ENCODE results near the gene TM4SF5. TPM values are rescaled to one million over a fixed set of nuclear protein-coding genes. Genes with fewer than 3 reads are reported as not detected.
A peak's percentile ranks its signal among the peaks of the same experiment; 100 is the strongest.

TM4SF5 gene
- polyA plus RNA-seq, 1 donor, result 44.0 TPM

DNA sequence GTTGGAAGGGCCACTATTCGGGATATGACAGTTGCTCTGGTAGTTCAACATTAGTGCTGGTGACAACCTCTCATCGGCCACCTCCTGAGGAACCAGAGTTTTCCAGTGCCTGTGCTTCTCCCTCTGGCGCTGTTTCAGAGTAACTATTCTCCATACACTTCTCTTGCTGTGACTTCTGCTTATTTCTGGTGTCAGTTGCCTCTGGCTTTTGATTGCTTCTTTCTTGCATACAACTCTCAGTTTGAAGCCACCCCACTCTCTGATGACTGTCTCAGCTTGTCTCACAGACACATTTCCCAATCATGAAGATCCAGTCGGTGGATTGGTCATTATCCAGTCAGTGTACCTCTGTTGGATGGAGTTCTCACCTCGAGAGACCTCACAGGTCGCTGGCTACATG is 3.4 kb upstream of the TM4SF5 start:
- Histone ChIP-seq H3K4me3 (ENCODE audit: low read length) (no peak overlapping the region), H3K4me1 (ENCODE audit: control insufficient read depth, insufficient read depth, low read length) (peaks cover 23% of the 10 kb centered on the region), H3K9me3 (ENCODE audit: control insufficient read depth, low read depth, low read length) (no peaks in the 10 kb centered on the region), H3K27ac (ENCODE audit: low read length) (no peak overlapping the region), H3K27me3 (ENCODE audit: control insufficient read depth, insufficient read depth, low read length) (no peaks in the 10 kb centered on the region), H3K36me3 (ENCODE audit: control insufficient read depth, insufficient read depth, low read length) (no peaks in the 10 kb centered on the region)
- DNase-seq, result no peak
- no CpG with 5 or more reads among the region's 6 CpGs for WGBS (ENCODE audit: insufficient coverage, low lambda C conversion rate)

DNA sequence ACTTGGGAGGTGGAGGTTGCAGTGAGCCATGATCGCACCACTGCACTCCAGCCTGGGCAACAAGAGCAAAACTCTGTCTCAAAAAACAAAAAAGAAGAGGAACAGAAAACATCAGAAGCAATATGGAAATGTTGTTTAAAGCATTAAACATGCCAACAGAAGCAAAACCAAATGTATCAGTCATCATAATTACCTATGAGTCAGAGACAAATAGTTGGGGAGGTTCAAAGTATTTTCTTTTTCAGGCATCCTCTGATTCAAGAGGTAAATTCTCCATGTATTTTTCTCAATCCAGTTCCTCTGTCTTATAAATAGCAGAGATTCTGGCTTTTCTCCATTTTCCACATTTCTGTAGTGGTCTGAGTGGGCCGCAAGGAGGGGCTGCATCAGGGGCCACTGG is 2.1 kb upstream of the TM4SF5 start:
- WGBS (ENCODE audit: insufficient coverage, low lambda C conversion rate), result no CpG with 5 or more reads among the region's 2 CpGs
- no peaks in the 10 kb centered on the region for H3K27me3 ChIP-seq (ENCODE audit: control insufficient read depth, insufficient read depth, low read length)
- peak in 1 of 2 donors; percentile 37 for DNase-seq

DNA sequence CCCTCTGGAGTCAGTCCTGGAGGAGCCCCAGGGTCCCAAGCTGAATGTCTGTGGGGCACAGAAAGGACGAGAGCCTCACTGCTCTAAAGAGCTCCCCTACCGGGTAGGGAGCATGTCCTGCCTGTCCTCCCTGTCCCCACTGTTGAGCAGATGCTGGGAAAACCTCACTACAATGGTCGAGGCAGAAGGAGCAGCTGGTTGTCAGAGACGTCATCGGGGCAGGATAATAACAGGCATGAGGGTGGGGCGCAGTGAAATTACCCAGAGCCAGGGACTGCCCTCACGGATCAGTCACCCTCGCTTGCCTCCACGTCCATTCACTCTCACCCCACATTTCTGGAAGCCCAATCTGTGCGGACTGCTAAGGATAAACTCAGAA is 538 bp downstream of the TM4SF5 start:
- DNase-seq, result peak in 1 of 2 donors; percentile 81
- WGBS (ENCODE audit: insufficient coverage, low lambda C conversion rate), result no CpG with 5 or more reads among the region's 10 CpGs
- peak overlapping the region; percentile 83 for H3K27ac ChIP-seq (ENCODE audit: low read length)
- H3K36me3 ChIP-seq (ENCODE audit: control insufficient read depth, insufficient read depth, low read length), result no peaks in the 10 kb centered on the region
- peaks cover 23% of the 10 kb centered on the region for H3K4me1 ChIP-seq (ENCODE audit: control insufficient read depth, insufficient read depth, low read length)
- H3K9me3 ChIP-seq (ENCODE audit: control insufficient read depth, low read depth, low read length), result no peaks in the 10 kb centered on the region
- no peaks in the 10 kb centered on the region for H3K27me3 ChIP-seq (ENCODE audit: control insufficient read depth, insufficient read depth, low read length)
- H3K4me3 ChIP-seq (ENCODE audit: low read length), result peak overlapping the region; percentile 5

More for the DNA sequence above, 2.1 kb upstream of the TM4SF5 start:
- Histone ChIP-seq H3K4me1 (ENCODE audit: control insufficient read depth, insufficient read depth, low read length) (peaks cover 23% of the 10 kb centered on the region), H3K36me3 (ENCODE audit: control insufficient read depth, insufficient read depth, low read length) (no peaks in the 10 kb centered on the region), H3K27ac (ENCODE audit: low read length) (no peak overlapping the region), H3K4me3 (ENCODE audit: low read length) (no peak overlapping the region), H3K9me3 (ENCODE audit: control insufficient read depth, low read depth, low read length) (no peaks in the 10 kb centered on the region)

DNA sequence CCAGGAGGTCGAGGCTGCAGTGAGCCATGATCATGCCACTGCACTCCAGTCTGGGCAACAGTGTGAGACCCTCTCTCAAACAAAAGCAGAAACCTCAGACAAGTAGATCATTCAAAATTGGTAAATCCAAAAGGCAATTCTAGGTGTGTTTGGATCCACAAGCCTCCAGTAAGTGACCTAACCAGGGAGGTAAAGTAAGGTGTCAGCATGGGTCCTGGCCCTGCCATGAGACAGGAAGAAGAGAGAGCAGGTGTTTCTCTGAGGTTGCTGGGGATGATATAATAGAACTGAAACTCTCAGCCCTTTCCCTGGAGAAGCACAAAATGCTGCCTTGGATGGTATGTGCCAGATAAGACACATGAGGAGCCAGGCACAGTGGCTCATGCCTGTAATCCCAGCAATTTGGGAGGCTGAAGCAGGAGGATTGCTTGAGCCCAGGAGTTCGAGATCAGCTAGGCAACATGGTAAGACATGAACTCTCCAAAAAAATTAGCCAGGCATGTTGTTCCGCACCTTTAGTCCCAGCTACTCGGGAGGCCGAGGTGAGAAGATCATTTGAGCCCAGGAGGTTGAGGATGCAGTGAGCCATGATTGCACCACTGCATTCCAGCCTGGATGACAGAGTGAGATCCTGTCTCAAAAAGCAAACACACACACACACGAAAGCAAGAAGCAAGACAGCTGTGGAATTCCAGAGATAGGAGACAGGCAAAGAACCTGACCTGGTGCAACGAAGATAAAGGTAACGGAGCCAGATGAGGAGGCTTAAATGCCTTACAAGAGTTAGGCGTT is 6.5 kb downstream of the TM4SF5 start:
- no CpG with 5 or more reads among the region's 9 CpGs for WGBS (ENCODE audit: insufficient coverage, low lambda C conversion rate)
- H3K36me3 ChIP-seq (ENCODE audit: control insufficient read depth, insufficient read depth, low read length), result no peaks in the 10 kb centered on the region
- peaks cover 5% of the 10 kb centered on the region for H3K9me3 ChIP-seq (ENCODE audit: control insufficient read depth, low read depth, low read length)
- DNase-seq, result peak in 1 of 2 donors; percentile 32
- peaks cover 9% of the 10 kb centered on the region for H3K27me3 ChIP-seq (ENCODE audit: control insufficient read depth, insufficient read depth, low read length)
- H3K4me3 ChIP-seq (ENCODE audit: low read length), result no peak overlapping the region
- H3K27ac ChIP-seq (ENCODE audit: low read length), result peak overlapping the region; percentile 3
- peaks cover 16% of the 10 kb centered on the region for H3K4me1 ChIP-seq (ENCODE audit: control insufficient read depth, insufficient read depth, low read length)

DNA sequence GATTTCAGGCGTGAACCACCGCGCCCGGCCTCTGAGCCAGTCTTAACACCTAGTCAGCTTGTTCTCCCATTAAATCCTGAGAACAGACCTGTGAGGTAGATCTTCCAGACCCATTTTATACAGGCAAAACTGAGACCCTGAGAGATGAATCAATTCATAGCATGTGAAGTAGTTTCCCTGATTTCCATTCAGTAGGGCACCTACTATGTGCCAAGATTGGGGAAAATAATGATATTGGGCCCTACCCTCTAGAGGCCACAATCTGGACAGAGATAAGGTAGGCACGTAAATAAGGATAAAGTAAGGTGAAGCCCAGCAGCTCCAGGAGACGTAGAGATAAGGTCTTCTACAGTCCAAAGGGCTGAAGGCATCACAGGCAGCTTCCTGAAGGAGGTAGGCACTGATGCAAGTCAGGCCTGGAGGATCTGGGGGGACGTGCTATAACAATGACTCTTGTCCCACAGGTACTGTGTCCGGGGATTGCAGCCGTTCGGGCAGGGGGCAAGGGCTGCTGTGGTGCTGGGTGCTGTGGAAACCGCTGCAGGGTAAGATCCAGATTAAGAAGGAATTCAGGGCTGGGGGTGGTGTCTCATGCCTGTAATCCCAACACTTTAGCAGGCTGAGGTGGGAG is 8.8 kb downstream of the TM4SF5 start:
- peak; percentile 75 to 87 for DNase-seq
- Histone ChIP-seq H3K9me3 (ENCODE audit: control insufficient read depth, low read depth, low read length) (peaks cover 5% of the 10 kb centered on the region), H3K27ac (ENCODE audit: low read length) (peak overlapping the region; percentile 60), H3K4me3 (ENCODE audit: low read length) (no peak overlapping the region), H3K36me3 (ENCODE audit: control insufficient read depth, insufficient read depth, low read length) (no peaks in the 10 kb centered on the region), H3K27me3 (ENCODE audit: control insufficient read depth, insufficient read depth, low read length) (peaks cover 31% of the 10 kb centered on the region), H3K4me1 (ENCODE audit: control insufficient read depth, insufficient read depth, low read length) (peaks cover 22% of the 10 kb centered on the region)
- no CpG with 5 or more reads among the region's 11 CpGs for WGBS (ENCODE audit: insufficient coverage, low lambda C conversion rate)

DNA sequence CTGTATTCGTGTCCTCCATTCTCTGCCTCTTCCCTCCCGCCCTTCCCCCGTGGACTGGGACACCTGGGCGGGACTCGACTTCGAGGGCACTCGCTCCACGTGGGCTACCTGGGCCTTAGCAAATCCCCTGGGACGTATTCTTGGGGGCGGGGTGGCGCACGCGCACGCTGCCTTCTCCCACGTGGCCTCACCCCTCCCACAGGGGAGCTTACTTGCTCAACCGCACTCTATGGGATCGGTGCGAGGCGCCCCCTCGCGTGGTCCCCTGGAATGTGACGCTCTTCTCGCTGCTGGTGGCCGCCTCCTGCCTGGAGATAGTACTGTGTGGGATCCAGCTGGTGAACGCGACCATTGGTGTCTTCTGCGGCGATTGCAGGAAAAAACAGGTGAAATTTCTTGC is 11.0 kb downstream of the TM4SF5 start:
- no peak overlapping the region for H3K27ac ChIP-seq (ENCODE audit: low read length)
- peaks cover 46% of the 10 kb centered on the region for H3K27me3 ChIP-seq (ENCODE audit: control insufficient read depth, insufficient read depth, low read length)
- no CpG with 5 or more reads among the region's 28 CpGs for WGBS (ENCODE audit: insufficient coverage, low lambda C conversion rate)
- no peak overlapping the region for H3K4me3 ChIP-seq (ENCODE audit: low read length)
- H3K9me3 ChIP-seq (ENCODE audit: control insufficient read depth, low read depth, low read length), result peaks cover 5% of the 10 kb centered on the region
- H3K4me1 ChIP-seq (ENCODE audit: control insufficient read depth, insufficient read depth, low read length), result peaks cover 37% of the 10 kb centered on the region
- no peak for DNase-seq
- no peaks in the 10 kb centered on the region for H3K36me3 ChIP-seq (ENCODE audit: control insufficient read depth, insufficient read depth, low read length)

DNA sequence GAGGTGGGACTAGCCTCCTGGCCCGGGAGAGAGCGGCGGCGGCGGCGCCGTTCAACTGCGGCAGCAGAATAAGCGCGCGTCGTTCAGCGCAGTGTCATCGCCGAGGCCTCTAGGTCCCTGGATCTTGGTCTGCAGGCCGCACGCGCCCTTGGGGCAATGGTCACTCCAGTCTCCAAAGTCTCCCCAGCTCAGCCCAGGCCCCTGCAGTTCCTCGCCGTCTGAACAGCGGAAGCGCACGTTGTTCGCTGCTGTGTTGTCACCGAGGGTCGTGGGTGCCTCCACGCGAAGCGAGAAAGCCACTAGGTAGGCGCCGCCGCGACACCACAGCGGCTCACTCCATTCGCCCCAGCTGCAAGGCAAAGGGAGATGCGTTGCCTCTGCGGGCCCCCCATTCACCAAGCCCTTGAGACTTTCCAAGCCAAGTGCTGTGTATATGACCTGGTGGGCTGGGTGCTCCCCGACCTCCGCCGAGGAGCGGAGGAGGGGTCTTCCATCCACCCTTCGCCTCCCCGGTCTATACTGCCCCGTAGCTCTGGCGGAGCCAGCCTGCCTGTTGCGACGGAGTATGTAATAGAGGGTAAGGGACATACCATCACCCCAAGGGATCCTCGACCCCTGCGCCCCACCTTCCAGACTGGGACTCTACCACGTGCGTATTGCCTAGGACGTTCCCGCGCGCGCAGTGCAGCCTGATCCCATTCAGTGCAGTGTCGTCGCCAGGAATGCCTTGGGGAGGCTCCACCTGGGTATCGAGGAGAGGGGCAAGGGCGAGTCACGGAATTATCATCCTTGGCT is 13.8 kb downstream of the TM4SF5 start:
- DNase-seq, result peak in 1 of 2 donors; percentile 77
- no peak overlapping the region for H3K4me3 ChIP-seq (ENCODE audit: low read length)
- peaks cover 46% of the 10 kb centered on the region for H3K27me3 ChIP-seq (ENCODE audit: control insufficient read depth, insufficient read depth, low read length)
- peaks cover 8% of the 10 kb centered on the region for H3K9me3 ChIP-seq (ENCODE audit: control insufficient read depth, low read depth, low read length)
- H3K4me1 ChIP-seq (ENCODE audit: control insufficient read depth, insufficient read depth, low read length), result peaks cover 36% of the 10 kb centered on the region
- WGBS (ENCODE audit: insufficient coverage, low lambda C conversion rate), result no CpG with 5 or more reads among the region's 61 CpGs
- H3K27ac ChIP-seq (ENCODE audit: low read length), result no peak overlapping the region
- no peaks in the 10 kb centered on the region for H3K36me3 ChIP-seq (ENCODE audit: control insufficient read depth, insufficient read depth, low read length)

DNA sequence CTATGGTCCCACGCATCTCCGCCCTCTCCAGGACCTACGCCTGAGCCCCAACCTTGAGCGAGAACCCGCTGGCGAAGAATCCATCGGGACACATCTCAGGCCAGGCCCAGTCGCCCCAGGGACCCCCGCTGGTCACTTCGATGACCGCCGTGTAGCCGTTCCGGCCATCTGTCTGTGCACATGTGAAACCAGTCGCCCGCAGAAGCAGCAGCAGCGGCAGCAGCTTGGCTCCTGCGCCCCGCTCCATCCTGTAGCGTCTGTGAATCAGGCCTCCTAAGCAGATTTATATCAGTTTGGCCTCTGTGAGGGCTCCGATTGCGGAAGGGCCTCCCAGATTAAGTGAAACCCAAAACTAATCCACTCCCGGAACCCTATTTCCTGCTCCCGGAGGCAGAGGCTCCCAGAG is 14.4 kb downstream of the TM4SF5 start, which contains the start of gene VMO1:
TSS of gene VMO1 (minus strand) at position 259 of the 406 bp plus-strand sequence. CDS start at position 247, 12 bp downstream.
- H3K4me1 ChIP-seq (ENCODE audit: control insufficient read depth, insufficient read depth, low read length), result peaks cover 37% of the 10 kb centered on the region
- no CpG with 5 or more reads among the region's 24 CpGs for WGBS (ENCODE audit: insufficient coverage, low lambda C conversion rate)
- peaks cover 8% of the 10 kb centered on the region for H3K9me3 ChIP-seq (ENCODE audit: control insufficient read depth, low read depth, low read length)
- no peak within 1 kb of the TSS for H3K4me3 ChIP-seq (ENCODE audit: low read length)
- peak in 1 of 2 donors; percentile 36 for DNase-seq
- H3K27me3 ChIP-seq (ENCODE audit: control insufficient read depth, insufficient read depth, low read length), result peaks cover 46% of the 10 kb centered on the region
- no peaks in the 10 kb centered on the region for H3K36me3 ChIP-seq (ENCODE audit: control insufficient read depth, insufficient read depth, low read length)
- peak within 1 kb of the TSS; percentile 95 for H3K27ac ChIP-seq (ENCODE audit: low read length)

DNA sequence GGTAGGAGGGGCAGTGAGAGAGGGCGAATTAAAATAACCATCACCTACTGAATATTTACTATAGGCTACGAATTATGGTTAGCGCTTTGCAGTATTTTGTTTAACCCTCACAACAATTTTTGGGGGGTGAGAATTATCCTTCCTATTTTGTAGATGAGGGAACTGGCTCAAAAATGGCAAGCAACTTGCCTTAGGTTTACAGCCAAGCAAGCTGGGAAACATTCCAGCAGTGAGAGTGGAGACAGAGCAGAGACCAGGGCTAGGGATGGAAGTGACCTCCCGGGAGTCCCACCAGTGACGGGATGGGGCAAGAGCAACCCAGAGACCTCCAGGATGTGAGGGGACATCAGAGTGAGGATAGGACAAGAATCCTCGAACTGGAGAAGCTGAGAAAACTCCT is 14.8 kb downstream of the TM4SF5 start:
- Histone ChIP-seq H3K27me3 (ENCODE audit: control insufficient read depth, insufficient read depth, low read length) (peaks cover 46% of the 10 kb centered on the region), H3K9me3 (ENCODE audit: control insufficient read depth, low read depth, low read length) (peaks cover 8% of the 10 kb centered on the region), H3K36me3 (ENCODE audit: control insufficient read depth, insufficient read depth, low read length) (no peaks in the 10 kb centered on the region), H3K4me1 (ENCODE audit: control insufficient read depth, insufficient read depth, low read length) (peaks cover 37% of the 10 kb centered on the region), H3K27ac (ENCODE audit: low read length) (peak overlapping the region; percentile 95), H3K4me3 (ENCODE audit: low read length) (no peak overlapping the region)
- DNase-seq, result peak in 1 of 2 donors; percentile 42
- no CpG with 5 or more reads among the region's 6 CpGs for WGBS (ENCODE audit: insufficient coverage, low lambda C conversion rate)

DNA sequence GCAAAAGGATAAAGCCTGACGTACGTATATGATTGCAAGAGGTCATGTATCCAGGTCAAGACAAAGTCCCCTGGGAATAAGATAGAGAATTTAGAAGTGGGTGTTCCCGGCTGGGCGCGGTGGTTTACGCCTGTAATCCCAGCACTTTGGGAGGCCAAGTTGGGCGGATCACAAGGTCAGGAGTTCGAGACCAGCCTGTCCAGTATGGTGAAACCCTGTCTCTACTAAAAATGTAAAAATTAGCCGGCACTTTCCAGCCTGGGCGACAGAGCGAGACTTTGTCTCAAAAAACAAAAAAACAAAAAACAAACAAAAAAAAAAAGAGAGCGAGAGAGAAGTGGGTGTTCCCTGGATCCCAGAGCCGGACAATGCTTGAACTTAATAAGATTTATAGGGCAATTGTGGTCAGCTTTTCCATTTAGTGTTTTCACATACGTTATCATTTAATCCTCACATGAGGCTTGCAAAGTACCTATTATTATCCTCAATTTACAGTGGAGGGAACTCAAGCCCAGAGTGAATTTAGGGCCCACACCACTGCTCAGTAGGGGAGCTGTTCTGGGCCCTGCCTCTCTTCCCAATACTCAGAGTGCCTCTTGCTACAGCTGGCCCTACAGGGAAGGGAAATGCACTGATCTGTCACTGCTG is 16.6 kb downstream of the TM4SF5 start:
- Histone ChIP-seq H3K4me1 (ENCODE audit: control insufficient read depth, insufficient read depth, low read length) (peaks cover 37% of the 10 kb centered on the region), H3K27ac (ENCODE audit: low read length) (peak overlapping the region; percentile 95), H3K4me3 (ENCODE audit: low read length) (peak overlapping the region; percentile 89), H3K9me3 (ENCODE audit: control insufficient read depth, low read depth, low read length) (peaks cover 2% of the 10 kb centered on the region), H3K36me3 (ENCODE audit: control insufficient read depth, insufficient read depth, low read length) (no peaks in the 10 kb centered on the region), H3K27me3 (ENCODE audit: control insufficient read depth, insufficient read depth, low read length) (peaks cover 36% of the 10 kb centered on the region)
- no peak for DNase-seq
- WGBS (ENCODE audit: insufficient coverage, low lambda C conversion rate), result 36% methylated on average over 7 of the region's 14 CpGs

All from large intestine (tissue), 3 donors.